Activated CD8-positive, alpha-beta memory T cell treated with anti-CD3 and anti-CD28 coated beads, Interleukin-2, amount 50 U/mL, for 1 hour (primary cell): Measurements from ENCODE around the gene PHACTR3.

ENCODE experiments used
- DNase-seq: peaks from one replicate; pipeline ENCODE4 v3.0.0-alpha.2; 2020; ENCODE audit errors: extremely low read depth

Gene PHACTR3

DNA sequence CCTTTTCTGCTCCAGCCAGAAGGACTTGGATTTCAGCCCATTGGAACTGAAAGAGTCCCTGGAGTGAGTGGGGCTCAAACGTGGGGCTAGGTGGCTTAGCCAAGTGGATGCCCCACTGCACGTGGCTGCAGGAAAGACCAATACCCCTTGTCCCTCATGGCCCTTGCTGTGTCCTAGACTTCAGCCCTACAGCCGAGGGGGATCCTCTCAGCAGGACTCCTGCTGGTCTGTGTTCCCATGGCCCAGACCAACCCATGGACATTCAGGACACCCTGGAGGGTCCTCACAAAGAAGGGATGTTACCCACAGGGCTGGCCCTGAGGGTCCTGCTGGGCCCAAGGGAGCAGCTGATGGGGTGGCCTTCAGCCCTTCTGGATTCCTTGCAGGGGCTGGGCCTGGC is 30.0 kb upstream of the PHACTR3 start:
- DNase-seq, result no peak

DNA sequence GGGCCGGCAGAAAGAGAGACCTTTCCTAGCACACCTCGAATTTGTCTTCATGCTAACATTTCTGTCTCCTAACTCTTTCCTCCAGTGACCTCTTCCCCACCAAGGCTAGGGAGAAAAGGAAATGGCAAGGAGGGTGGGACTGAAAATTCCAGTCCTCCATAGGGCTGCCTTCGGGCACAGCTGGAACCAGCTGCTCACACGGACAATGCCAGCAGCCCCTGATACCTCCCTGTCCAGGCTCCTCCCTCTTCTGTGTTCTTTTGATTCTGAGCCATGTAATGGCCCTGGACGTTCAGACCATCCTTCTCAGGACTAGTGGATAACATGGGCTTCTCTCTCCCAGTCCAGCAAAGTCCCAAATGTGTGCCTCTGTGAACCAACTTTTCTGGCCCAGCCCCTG is 29.1 kb upstream of the PHACTR3 start:
- no peak for DNase-seq

GRCh38 chr20:59575653-59576052 is 28.7 kb upstream of the PHACTR3 start:
- no peak for DNase-seq

DNA sequence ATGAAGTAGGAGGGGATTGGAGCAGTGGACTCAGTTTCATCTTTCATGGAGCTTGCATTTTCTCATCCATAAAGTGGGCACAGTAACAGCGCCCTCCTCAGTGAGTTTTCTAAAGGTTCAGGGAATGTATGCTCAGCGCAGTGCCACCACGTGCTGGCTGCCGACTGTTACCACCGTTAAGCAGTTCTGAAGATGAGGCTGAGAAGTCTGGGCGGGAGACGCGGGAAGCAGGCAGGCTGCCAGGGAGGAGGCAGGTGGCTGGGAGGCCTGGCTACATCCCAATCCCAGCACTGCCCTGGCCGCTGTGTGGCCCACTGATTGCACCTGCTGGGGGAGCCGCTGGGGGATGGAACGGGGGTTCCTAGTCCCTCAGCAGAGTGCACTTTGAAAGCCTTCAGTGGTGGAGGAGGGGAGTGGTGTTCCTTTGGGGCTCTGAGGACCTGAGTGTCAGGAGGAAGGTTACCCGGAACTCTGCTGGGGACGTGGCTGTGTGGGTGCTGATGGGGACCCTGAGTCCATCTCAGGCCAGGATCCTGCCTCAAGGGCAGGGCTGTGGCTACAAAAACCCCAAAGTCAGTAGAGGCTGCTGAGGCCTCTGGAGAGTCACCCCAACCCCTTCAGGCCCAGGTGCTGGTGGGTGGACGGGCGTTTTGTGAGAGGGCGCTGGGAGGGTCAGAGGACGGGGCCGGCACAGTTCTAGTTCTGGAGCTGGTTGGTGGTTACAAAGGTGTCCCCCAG is 28.0 kb upstream of the PHACTR3 start:
- no peak for DNase-seq

DNA sequence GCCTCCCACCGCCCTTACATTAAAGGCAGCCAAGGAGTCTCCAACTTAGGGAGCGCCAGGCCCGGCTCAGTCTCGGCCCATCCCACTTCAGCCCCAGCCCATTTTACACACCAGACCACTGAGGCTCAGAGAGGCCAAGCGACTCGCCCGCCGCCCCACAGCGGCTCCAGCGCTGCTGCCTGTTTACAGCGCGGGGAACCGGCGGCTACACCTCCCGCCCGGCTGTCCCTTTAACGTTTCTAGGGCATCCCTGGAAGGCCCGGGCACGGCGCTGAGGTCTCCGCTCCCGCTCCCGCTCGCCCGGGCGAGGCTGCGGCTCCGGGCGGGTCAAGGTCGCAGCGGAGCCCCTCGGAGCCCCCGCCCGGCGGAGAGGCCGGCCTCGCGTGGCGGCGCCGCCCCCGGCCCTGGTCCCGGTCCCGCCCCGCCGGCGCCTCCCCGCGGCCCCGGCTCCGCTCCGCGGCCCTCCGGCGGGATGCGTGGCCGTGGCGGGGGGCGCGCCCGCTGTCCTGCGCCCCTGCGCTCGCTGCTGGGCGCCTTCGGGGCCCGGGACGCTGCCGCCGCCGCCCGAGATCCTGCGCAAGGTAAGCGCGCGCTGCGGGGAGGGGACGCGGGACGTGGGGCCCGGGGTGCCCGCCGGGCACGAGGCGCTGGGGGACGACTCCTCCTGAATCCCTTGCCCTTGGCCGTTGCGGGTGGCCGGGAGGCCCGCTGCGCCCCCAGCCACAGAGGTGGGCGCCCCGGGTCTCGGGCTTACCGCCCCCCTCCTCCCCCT is 27.1 kb upstream of the PHACTR3 start:
- DNase-seq, result no peak

- no peak for DNase-seq
Observed at GRCh38 chr20:59577809-59578435, 26.4 kb upstream of the PHACTR3 start.

DNA sequence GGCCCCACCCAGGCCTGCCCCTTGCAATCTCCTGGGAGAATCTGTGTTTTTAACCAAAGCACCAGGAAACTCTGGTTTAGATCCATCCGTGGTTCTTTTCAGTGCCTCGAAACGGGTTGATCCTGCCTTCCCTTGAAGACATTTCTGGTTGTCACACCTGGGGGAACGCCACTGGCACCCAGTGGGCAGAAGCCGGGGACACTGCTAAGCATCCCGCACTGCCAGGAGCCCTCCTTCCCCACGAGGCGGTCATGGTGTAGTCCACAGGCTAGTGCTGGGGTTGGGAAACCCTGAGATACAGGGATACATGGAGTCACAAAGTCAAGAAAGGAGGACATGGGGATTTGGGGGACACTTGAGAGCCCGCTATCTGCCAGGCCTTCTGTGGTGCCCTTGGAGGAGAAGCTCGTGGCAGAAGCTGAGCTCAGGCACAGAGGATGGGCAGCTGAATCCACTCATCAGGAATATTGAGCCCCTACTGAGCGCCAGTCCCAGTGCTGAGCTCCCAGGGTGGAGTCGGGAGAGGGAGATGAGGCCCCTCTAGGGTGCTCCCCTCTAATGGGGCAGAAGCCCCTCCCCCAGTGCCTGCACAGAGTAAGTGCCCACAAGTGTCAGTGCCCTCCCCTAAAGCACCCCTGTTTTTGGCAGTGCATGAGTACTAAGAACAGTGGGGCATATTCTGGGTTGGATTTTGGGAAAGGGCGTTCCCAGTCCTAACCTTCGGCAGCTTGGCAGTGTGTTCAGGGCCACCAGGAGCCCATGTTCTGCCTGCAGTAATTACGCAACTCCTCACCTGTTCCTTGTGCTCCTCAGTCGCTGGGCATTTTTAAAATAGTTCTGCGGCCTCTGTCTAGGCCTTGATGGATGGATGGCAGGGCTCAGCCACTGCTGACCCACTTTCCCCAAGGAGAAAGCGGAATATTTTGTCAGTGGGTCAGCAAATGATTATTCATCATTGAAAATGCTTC is 25.6 kb upstream of the PHACTR3 start:
- no peak for DNase-seq

DNA sequence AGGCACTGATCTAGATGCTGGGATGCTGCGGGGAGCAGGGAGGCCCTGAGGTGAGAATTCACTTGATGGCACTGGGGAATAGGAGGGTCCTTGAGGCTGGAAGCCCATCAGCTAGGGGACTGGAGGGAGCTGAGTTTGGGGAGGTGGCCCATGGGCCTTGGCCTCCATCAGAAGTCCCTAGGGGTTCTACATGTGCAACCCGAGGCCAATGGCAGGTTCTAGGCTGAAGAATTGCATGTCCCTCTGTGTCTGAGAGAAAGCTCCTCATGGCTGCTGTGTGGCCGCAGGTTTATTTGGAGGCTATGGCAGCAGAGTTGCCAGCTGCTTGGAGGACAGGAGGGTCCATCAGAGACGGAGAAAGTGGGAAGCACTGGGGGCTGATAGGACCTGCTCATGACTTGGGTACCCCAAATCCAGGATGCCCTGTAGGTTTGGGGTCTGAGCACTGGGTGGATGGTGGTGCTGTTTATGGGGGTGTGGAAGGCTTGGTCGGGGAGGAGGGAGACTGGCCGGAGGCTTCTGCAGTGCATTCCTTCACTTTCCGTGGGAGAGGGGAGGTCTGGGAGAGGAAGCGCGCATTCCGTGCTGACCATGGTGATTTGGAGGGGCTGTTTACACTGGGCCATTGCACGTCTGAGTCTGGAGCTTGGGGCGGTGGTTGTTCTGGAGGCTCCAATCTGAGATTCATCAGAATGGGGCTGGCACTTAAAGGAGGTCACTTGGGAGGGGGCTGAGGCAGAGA is 24.8 kb upstream of the PHACTR3 start:
- no peak for DNase-seq

DNA sequence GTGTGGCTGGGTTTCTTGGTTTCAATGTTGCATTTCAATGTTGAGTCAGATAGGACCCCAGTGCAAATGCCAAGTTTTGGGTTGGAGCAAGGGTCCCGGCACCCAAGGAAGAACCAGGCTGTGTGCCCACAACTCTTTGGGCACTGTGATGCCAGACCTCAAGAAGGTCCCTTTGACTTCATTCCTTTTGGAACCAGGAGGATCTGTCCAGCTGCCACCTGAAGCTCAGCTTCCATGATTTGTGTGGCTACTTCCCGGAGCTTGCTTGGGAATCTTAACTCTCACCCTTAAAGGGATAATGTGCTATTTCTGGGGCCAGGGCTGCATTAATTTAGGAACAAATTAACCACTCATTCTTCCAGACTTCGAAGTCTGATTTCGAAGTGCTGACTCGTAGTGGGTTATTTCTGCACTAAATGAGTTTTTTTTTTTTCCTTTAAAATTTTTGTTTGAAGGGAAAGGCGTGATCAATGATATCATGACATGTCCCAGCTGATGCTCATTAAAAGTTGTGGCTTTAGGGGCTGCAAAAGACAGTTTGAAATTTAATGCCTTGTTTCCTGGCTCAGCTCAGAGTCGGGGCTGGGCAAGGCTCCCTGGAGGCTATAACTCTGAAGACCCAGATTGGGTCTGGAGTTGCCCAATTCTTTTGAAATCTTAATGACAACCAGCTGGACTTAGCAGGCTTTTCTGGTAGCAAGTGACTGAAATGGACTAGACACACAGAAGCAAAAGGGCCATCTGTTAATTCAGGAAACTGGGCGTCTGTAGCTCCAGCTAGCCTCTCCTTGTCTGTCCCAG is 24.0 kb upstream of the PHACTR3 start:
- no peak for DNase-seq

DNA sequence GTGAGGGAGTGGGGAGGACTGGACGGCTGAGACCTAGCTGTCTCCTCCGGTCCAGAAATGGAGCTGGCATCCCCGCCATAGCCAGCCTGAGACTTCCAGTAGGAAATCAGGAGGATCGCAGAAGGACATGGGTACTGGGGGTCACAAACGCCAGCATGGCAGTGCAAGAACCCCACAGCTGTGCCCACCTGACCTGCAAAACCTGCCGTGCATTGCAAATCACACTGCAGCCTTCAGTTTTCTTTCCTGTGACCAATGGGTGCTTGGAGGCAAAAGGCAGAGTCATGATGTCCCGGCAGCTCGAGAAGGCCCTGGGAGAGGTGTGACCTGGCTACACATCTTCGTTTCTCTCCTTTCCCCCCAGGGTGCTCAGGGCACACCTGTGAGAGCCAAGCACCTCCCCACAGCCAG is 23.3 kb upstream of the PHACTR3 start:
- no peak for DNase-seq

DNA sequence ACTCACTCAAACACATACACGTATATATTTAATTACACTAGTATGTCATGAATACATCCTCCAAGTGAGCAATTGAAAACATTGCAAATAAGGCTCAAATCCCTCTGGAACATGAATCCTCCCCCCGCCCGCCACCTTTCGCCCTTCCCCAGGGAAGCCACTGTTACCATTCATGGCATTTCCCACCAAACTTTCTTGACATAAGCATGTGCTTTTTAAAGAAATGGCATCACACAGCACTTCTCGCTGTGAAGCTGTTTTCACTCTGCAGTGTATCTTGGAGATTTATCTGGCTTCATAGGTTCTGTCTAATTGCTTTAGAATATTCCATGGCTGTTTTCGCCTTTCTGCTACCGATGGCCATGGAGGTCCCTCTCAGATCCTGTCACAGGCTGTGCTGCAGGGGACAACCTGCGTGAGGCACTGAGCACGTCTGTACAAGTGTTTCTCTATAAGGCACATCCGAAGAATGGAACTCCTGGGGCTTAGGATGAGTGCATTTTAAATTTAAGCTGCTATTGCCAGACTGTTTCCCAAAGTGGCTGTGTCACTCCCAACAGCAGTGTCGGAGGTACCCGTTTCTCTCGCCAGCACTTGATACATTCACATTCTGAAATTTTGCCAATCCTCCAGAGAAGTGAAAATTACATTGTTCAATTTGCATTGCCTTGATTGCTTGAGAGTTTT is 22.2 kb upstream of the PHACTR3 start:
- no peak for DNase-seq

- no peak for DNase-seq
Observed at GRCh38 chr20:59583428-59584277, 20.7 kb upstream of the PHACTR3 start.

DNA sequence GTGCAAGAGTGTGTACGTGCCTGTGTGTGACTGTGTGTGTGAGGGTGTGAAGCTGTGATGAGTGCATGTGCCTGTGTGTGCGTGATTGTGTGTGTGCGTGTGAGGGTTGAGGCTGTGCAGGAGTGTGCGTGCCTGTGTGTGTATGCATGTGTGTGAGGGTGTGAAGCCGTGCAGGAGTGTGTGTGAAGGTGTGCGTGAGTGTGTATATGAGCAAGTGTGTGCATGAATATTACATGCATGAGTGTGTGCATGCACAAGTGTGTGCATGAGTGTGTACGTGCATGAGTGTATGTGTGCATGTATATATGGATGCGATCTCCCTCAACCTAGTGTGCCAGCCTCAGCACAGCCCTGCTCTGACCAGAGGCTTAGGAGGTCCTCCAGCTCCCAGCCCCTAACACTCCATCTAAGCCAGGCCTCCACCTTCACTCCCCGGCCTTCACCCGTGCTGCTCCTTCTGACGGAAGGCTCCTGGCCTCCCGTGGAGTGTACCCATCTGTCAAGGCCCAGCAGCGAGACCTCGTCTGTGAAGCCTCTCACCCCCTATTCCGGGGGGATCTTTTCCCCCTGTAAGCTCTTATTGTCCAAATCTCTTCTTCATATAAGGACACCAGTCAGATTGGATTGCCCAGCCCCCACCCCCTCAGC is 19.9 kb upstream of the PHACTR3 start:
- DNase-seq, result no peak

DNA sequence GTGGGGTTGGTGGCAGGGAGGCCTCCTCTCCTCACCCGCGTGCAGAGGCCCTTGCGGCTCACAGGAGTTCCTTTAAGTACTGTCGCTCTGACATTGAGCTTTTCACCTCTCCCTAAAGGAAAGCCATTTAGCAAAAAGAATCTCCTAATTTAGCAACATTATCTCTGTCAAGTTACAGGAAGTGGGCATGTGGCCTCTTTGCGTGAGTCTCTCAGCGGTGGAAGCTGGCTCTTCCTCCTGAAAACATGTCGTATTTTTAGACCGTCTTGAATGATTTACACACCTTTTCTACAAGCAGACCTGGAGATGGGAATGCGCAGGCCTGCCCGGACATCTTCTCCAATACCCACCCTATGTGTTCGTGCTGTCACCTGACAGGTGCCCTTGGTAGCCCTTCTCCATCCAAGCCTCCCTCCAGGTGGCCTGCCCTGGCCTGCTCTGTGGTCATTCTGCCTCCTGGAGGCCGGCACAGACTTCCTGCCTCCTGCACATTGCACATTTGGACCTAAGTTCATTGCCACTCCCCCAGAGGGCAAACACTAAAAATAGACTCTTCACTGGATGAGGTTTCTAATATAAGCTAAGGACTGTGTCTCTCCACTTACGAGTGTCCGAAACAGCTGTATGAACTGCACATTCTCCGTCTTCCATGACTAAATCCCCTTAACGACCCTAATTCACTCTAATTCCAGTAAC is 18.5 kb upstream of the PHACTR3 start:
- DNase-seq, result no peak

- no peak for DNase-seq
Observed at GRCh38 chr20:59586613-59587012, 17.7 kb upstream of the PHACTR3 start.

DNA sequence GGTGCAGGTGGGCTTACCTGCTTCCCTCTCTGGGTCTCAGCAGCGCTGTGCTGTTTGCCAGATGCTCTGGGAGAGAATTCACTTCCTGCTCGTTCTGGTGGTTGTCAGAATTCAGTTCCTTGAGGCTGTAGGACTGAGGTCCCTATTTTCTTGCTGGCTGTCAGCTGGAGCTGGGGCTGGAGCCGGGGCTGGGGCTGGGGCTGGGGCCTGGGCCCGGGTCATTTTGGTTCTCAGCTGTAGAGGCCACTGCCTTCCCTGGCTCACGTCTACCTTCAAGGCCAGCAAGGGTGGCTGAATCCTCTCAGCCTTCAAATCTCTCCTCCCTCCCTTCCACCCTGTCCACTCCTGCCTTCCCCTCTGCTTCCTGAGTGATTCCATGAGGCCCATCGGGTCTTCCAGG is 16.8 kb upstream of the PHACTR3 start:
- no peak for DNase-seq

DNA sequence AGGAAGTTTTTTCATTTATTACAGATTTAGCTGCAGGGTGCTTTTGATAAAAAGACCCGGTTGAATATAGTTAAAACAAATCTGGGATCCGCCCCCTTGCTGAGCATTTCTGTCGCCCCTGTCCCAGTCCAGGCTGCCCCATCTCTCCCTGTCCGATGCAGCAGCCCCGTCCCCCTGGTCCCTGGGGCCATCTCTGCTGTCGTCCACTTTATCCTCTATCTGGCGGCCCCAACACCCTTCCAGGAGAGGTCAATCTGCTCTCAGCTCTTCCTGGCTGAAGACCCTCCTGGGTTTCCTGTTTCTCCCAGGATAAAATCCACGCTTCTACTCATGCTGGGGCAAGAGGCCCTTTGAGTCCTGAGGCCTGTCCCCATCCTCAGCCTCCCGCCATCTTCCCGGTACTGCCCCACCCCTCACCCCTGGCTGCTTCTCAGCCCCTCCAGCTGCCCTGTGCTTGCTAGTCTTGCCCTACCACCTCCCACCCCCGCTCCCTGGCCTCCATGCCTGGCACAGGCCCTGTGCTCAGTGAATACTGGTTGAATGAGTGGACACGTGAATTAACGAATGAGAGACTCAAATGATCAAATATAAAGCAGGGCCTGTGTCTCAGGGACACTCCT is 16.0 kb upstream of the PHACTR3 start:
- DNase-seq, result no peak
